OCI-LY1 (cell line): ENCODE results near the gene ACAD10.

Source experiments
- H2AFZ ChIP-seq: fragments of 200-600 bp; sonication (generic), shearing (Covaris generic); 2 replicates; pipeline ENCODE4 v1.6.0; 2014; ENCODE audit warnings: antibody characterized with exemption, mild to moderate bottlenecking, low read length
- H3F3A ChIP-seq: fragments of 200-600 bp; sonication (generic), shearing (Covaris generic); 2 replicates; pipeline ENCODE4 v1.6.0; 2014; ENCODE audit warnings: mild to moderate bottlenecking, antibody characterized with exemption, low read length, moderate library complexity; ENCODE audit not compliant: insufficient read depth
- H3K27ac ChIP-seq: fragments of 200-600 bp; sonication (generic); 2 replicates; pipeline ENCODE4 v1.5.1; 2014; ENCODE audit warnings: low read length, mixed run types, mild to moderate bottlenecking, low read depth; ENCODE audit not compliant: poor library complexity, severe bottlenecking
- H3K27me3 ChIP-seq: fragments of 200-600 bp; sonication (generic); 2 replicates; pipeline ENCODE4 v1.6.0; 2014; ENCODE audit warnings: antibody characterized with exemption, mild to moderate bottlenecking, low read length, moderate library complexity; ENCODE audit not compliant: insufficient read depth
- H3K36me3 ChIP-seq: fragments of 200-600 bp; sonication (generic); 2 replicates; pipeline ENCODE4 v1.6.1; 2014; ENCODE audit warnings: mild to moderate bottlenecking, antibody characterized with exemption, low read length, moderate library complexity, mixed read lengths; ENCODE audit not compliant: insufficient read depth
- H3K4me1 ChIP-seq: fragments of 200-600 bp; sonication (generic); 2 replicates; pipeline ENCODE4 v1.5.1; 2014; ENCODE audit warnings: mild to moderate bottlenecking, low read length, moderate library complexity; ENCODE audit not compliant: insufficient read depth, severe bottlenecking
- H3K4me2 ChIP-seq: fragments of 200-600 bp; sonication (generic), shearing (Covaris generic); 2 replicates; pipeline ENCODE4 v1.6.1; 2014; ENCODE audit warnings: low read length
- H3K4me3 ChIP-seq: fragments of 200-600 bp; sonication (generic); 2 replicates; pipeline ENCODE4 v1.5.1; 2014; ENCODE audit warnings: low read length, low read depth, mild to moderate bottlenecking, mixed read lengths; ENCODE audit not compliant: poor library complexity, severe bottlenecking
- H3K79me2 ChIP-seq: fragments of 200-600 bp; shearing (Covaris generic); 2 replicates; pipeline ENCODE4 v1.6.1; 2016; ENCODE audit warnings: mixed run types, low read length, mixed read lengths; ENCODE audit not compliant: insufficient read depth
- H3K9ac ChIP-seq: fragments of 200-600 bp; sonication (generic), shearing (Covaris generic); 2 replicates; pipeline ENCODE4 v1.6.1; 2014; ENCODE audit warnings: mild to moderate bottlenecking, low read length, mixed read lengths
- H3K9me2 ChIP-seq: fragments of 200-600 bp; sonication (generic), shearing (Covaris generic); 2 replicates; pipeline ENCODE4 v1.6.1; 2014; ENCODE audit warnings: low read depth, mild to moderate bottlenecking, low read length, mixed read lengths
- H3K9me3 ChIP-seq: fragments of 200-600 bp; shearing (Covaris generic); 2 replicates; pipeline ENCODE4 v1.6.1; 2014; ENCODE audit warnings: low read length, mixed read lengths
- H4K20me1 ChIP-seq: fragments of 200-600 bp; sonication (generic), shearing (Covaris generic); 2 replicates; pipeline ENCODE4 v1.6.0; 2016; ENCODE audit warnings: mild to moderate bottlenecking, low read length; ENCODE audit not compliant: insufficient read depth
- CTCF ChIP-seq: fragments of 200-600 bp; sonication (generic), shearing (Covaris generic); IDR thresholded peaks from 2 replicates; pipeline ENCODE4 v1.5.1; 2017; ENCODE audit warnings: mild to moderate bottlenecking, antibody characterized with exemption, low read length, moderate library complexity, mixed read lengths
- EZH2 ChIP-seq: fragments of 200-600 bp; sonication (generic), shearing (Covaris generic); IDR thresholded peaks from 2 replicates; pipeline ENCODE4 v1.8.0; 2017; ENCODE audit warnings: borderline replicate concordance, mixed run types, mild to moderate bottlenecking, antibody characterized with exemption, low read length, moderate library complexity, mixed read lengths

Gene ACAD10

DNA sequence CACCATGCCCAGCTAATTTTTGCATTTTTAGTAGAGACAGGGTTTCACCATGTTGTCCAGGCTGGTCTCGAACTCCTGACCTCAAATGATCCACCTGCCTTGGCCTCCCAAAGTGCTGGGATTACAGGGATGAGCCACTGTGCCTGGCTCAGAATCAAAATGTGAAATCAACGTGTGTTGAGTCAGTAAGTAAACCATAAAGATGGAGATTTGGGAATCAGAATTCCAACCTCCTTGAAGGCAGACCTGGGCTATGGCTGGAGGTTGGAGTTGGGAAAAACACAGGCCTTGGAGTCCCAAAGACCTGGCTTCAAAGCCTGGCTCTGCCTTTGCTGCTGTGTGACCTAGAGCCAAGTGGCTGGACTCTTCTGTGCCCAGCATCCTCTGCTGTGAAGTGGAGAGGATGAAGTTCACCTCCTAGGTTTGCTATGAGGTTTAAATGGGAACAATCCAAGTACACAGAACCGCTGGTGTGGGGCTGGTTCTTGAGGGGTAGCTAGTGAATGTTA lies 91.0 kb downstream of the ACAD10 start:
- Histone ChIP-seq H3K4me3 (no peak overlapping the region), H3K27ac (no peak overlapping the region), H3K79me2 (no peaks in the 10 kb centered on the region), H3K9ac (no peak overlapping the region), H4K20me1 (no peaks in the 10 kb centered on the region), H3K27me3 (no peaks in the 10 kb centered on the region), H3K9me2 (no peaks in the 10 kb centered on the region), H3K4me1 (peaks cover 15% of the 10 kb centered on the region), H3K4me2 (no peak overlapping the region), H2AFZ (no peak overlapping the region), H3K9me3 (no peaks in the 10 kb centered on the region), H3F3A (no peaks in the 10 kb centered on the region), H3K36me3 (no peaks in the 10 kb centered on the region)
- TF ChIP-seq CTCF: no peak
- TF ChIP-seq EZH2: no peak

GRCh38 chr12:111777345-111778045 lies 91.6 kb downstream of the ACAD10 start:
- H3K27ac ChIP-seq: no peak overlapping the region
- no peak overlapping the region for H3K4me2 ChIP-seq
- no peak for TF ChIP-seq EZH2
- H3K9me2 ChIP-seq: no peaks in the 10 kb centered on the region
- no peaks in the 10 kb centered on the region for H3K27me3 ChIP-seq
- no peaks in the 10 kb centered on the region for H4K20me1 ChIP-seq
- H3K4me3 ChIP-seq: no peak overlapping the region
- no peaks in the 10 kb centered on the region for H3K79me2 ChIP-seq
- no peak overlapping the region for H3K9ac ChIP-seq
- H3F3A ChIP-seq: no peaks in the 10 kb centered on the region
- H2AFZ ChIP-seq: no peak overlapping the region
- H3K36me3 ChIP-seq: no peaks in the 10 kb centered on the region
- no peaks in the 10 kb centered on the region for H3K9me3 ChIP-seq
- H3K4me1 ChIP-seq: peaks cover 15% of the 10 kb centered on the region

DNA sequence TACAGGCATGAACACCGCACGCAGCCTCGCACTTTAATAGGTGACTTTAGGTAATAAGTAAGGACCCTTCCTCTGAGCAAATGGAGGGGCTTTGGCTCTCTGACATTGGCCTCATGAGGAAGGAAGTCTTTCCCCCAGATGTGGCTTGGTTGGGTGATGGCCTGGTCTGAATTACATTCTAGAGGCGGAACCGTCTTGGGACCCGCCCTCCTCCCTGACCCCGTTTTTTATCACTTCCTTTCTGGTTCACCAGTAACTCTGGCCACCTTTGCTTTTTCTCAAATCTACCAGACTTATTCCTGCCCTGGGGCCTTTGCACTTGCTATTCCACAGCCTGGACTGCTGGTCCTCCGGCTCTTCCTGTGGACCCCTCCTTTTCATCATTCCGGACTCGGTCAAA lies 94.3 kb downstream of the ACAD10 start:
- Histone ChIP-seq H3K27ac (no peak overlapping the region), H3K79me2 (no peaks in the 10 kb centered on the region), H3K9me3 (no peaks in the 10 kb centered on the region), H3K4me1 (peaks cover 11% of the 10 kb centered on the region), H3F3A (no peaks in the 10 kb centered on the region), H3K4me2 (no peak overlapping the region), H4K20me1 (no peaks in the 10 kb centered on the region), H2AFZ (no peak overlapping the region), H3K4me3 (no peak overlapping the region), H3K36me3 (no peaks in the 10 kb centered on the region), H3K27me3 (no peaks in the 10 kb centered on the region), H3K9ac (no peak overlapping the region), H3K9me2 (no peaks in the 10 kb centered on the region)
- TF ChIP-seq CTCF (no peak), EZH2 (no peak)

- no peak overlapping the region for H2AFZ ChIP-seq
- H3K79me2 ChIP-seq: no peaks in the 10 kb centered on the region
- no peak overlapping the region for H3K27ac ChIP-seq
- no peaks in the 10 kb centered on the region for H3F3A ChIP-seq
- no peaks in the 10 kb centered on the region for H3K9me2 ChIP-seq
- H3K36me3 ChIP-seq: no peaks in the 10 kb centered on the region
- H3K27me3 ChIP-seq: no peaks in the 10 kb centered on the region
- no peaks in the 10 kb centered on the region for H4K20me1 ChIP-seq
- H3K9ac ChIP-seq: no peak overlapping the region
- H3K9me3 ChIP-seq: no peaks in the 10 kb centered on the region
- peaks cover 6% of the 10 kb centered on the region for H3K4me1 ChIP-seq
- no peak for TF ChIP-seq EZH2
- no peak for TF ChIP-seq CTCF
- no peak overlapping the region for H3K4me2 ChIP-seq
- H3K4me3 ChIP-seq: no peak overlapping the region
Observed at GRCh38 chr12:111780615-111781014, 94.8 kb downstream of the ACAD10 start.
